Transverse colon (tissue), 4 donors: ENCODE results near the gene POLR3A.

Source experiments
- EP300 ChIP-seq: sonication (generic); formaldehyde crosslinking; IDR thresholded peaks from one replicate; pipeline ENCODE4 v1.6.1; 2017; ENCODE audit warnings: antibody characterized with exemption, low read depth
- POLR2A ChIP-seq: fragments of 450-650 bp; IDR thresholded peaks from one replicate; pipeline ENCODE4 v1.6.1; 2016; ENCODE audit warnings: antibody characterized with exemption, mild to moderate bottlenecking, moderate library complexity
- POLR2AphosphoS5 ChIP-seq, 3 donors: sonication (generic); formaldehyde crosslinking; IDR thresholded peaks; one replicate each; pipeline ENCODE4 v1.6.1; 2016; ENCODE audit warnings: antibody characterized with exemption in 3 of 3
- TF ChIP-seq, protein P1 (sequence below), 5 experiments: fragments of 200-600 bp in 3 of 5; fragments of 450-650 bp in 2 of 5; sonication (generic) in 3 of 5; IDR thresholded peaks; 1 replicate in 2 of 5; 2 replicates in 3 of 5; pipeline ENCODE4 v1.5.1; 2016 to 2017; ENCODE audit warnings: antibody characterized with exemption in 5 of 5, inconsistent platforms in 3 of 5, mild to moderate bottlenecking in 2 of 5, moderate library complexity in 1 of 5

DNA sequence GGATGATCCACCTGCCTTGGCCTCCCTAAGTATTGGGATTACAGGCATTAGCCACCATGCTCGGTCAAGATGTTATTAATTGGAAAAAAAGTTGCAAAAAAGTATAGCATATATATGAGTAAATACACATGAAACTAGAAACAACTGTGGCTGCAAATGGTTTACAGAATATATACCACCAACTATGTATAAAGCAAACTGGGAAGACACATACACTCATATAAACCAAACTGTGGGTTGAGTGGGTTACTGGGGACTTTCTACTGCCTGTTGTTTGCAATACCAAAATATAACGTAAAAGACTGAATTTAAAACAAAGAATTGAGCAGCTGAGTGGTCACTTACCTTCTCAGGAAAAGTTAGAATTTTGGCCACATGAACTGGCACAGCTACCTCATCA is 8.1 kb downstream of the POLR3A start:
- TF ChIP-seq, protein P1, sequence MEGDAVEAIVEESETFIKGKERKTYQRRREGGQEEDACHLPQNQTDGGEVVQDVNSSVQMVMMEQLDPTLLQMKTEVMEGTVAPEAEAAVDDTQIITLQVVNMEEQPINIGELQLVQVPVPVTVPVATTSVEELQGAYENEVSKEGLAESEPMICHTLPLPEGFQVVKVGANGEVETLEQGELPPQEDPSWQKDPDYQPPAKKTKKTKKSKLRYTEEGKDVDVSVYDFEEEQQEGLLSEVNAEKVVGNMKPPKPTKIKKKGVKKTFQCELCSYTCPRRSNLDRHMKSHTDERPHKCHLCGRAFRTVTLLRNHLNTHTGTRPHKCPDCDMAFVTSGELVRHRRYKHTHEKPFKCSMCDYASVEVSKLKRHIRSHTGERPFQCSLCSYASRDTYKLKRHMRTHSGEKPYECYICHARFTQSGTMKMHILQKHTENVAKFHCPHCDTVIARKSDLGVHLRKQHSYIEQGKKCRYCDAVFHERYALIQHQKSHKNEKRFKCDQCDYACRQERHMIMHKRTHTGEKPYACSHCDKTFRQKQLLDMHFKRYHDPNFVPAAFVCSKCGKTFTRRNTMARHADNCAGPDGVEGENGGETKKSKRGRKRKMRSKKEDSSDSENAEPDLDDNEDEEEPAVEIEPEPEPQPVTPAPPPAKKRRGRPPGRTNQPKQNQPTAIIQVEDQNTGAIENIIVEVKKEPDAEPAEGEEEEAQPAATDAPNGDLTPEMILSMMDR (IDR thresholded peaks at IDR 0.05): no peak
- no peak for TF ChIP-seq POLR2A
- TF ChIP-seq EP300: no peak
- TF ChIP-seq POLR2AphosphoS5 (IDR thresholded peaks at IDR 0.05): no peak
